ENCODE results near the gene ARHGEF25.

DNA sequence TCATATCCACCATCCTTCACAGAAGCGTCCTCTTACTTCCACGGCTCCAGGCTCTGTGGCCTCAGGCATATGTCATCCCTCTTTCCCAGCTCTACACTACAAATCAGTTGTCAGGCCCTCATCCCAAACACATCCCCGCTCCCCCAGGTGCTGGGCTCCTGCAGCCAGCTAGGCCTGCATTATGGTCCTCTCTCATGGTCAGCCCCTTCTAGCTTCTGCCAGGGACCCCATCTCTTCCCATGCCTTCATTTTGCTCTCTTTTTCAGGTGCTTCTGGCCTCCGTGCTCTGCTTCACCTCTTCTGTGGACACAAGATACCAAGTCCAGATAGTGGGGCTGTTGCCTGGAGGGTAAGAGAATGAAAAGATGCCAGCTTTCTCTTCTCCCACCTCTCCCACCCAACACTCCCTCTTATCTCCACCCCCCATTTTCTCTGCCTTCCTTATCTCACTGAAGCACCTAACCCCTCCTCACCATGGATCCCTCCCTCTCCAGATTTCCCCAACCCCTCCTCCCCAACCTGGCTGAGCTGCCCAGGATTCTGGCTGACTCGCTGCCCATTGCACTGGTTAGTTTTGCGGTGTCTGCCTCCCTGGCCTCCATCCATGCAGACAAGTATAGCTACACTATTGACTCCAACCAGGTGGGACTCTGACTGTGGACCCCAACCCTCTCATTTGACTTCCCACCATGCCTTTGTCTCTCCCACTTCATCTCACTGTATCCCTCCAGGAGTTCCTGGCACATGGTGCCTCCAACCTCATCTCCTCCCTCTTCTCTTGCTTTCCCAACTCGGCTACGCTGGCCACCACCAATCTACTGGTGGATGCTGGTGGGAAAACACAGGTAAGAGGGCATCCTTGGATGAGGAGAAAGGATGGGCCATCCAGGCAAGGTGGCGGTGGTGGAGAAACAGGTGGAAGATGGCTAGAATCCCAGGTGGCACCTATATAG, 11.3 kb downstream of the ARHGEF25 start:
- TF ChIP-seq POLR2A (IDR thresholded peaks at IDR 0.05), result no peak
- TF ChIP-seq, protein P1, sequence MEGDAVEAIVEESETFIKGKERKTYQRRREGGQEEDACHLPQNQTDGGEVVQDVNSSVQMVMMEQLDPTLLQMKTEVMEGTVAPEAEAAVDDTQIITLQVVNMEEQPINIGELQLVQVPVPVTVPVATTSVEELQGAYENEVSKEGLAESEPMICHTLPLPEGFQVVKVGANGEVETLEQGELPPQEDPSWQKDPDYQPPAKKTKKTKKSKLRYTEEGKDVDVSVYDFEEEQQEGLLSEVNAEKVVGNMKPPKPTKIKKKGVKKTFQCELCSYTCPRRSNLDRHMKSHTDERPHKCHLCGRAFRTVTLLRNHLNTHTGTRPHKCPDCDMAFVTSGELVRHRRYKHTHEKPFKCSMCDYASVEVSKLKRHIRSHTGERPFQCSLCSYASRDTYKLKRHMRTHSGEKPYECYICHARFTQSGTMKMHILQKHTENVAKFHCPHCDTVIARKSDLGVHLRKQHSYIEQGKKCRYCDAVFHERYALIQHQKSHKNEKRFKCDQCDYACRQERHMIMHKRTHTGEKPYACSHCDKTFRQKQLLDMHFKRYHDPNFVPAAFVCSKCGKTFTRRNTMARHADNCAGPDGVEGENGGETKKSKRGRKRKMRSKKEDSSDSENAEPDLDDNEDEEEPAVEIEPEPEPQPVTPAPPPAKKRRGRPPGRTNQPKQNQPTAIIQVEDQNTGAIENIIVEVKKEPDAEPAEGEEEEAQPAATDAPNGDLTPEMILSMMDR (IDR thresholded peaks at IDR 0.05), result no peak

Measured in vagina (tissue), 2 donors.